PC-9 (cell line): ENCODE results near the gene CMTM4.

Experiments
- CTCF ChIP-seq: fragments of 200-600 bp; sonication (generic); conservative IDR thresholded peaks from 2 replicates; pipeline ENCODE4 v1.6.1; 2017; ENCODE audit warnings: mixed run types, antibody characterized with exemption, mild to moderate bottlenecking, moderate library complexity
- EZH2 ChIP-seq: fragments of 200-600 bp; sonication (generic); IDR thresholded peaks from 2 replicates; pipeline ENCODE4 v1.8.0; 2017; ENCODE audit warnings: antibody characterized with exemption, low read depth

- TF ChIP-seq CTCF (no peak), EZH2 (no peak)
Measured at GRCh38 chr16:66620429-66620795, 76.1 kb downstream of the CMTM4 start.
